ENCODE data around the gene FKBP6. TPM values are rescaled to one million over a fixed set of nuclear protein-coding genes. Genes with fewer than 3 reads are reported as not detected.

Gene FKBP6
- total RNA-seq, 1 donor = not detected

- H3K4me3 ChIP-seq (ENCODE audit: low read length) = no peak overlapping the region
- no peaks in the 10 kb centered on the region for H3K4me1 ChIP-seq (ENCODE audit: insufficient read depth, low read length)
- H3K9me3 ChIP-seq (ENCODE audit: low read depth, low read length) = no peaks in the 10 kb centered on the region
- H3K27me3 ChIP-seq (ENCODE audit: insufficient read depth, low read length) = no peaks in the 10 kb centered on the region
Measured at GRCh38 chr7:73341877-73342276, 13.9 kb downstream of the FKBP6 start.

DNA sequence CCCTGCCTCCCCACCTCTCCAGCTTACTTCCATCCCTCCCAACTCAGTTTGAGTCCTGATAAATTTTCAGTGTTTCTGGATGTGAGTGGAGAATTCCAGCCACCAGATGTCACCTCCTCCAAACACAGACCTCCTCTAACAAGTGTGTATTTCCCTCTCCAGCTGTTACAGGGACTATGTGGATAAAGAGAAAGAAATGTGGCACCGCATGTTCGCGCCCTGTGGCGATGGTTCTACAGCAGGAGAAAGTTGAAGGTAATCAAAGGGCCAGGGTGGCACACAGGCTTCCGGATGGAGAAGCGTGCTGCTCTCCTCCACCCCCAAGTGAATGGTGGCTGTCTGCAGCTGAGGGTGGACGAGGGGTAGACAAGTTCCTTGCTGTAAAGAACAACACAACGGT lies 14.7 kb downstream of the FKBP6 start:
- H3K27me3 ChIP-seq (ENCODE audit: insufficient read depth, low read length) = no peaks in the 10 kb centered on the region
- H3K4me3 ChIP-seq (ENCODE audit: low read length) = no peak overlapping the region
- no peaks in the 10 kb centered on the region for H3K9me3 ChIP-seq (ENCODE audit: low read depth, low read length)
- H3K4me1 ChIP-seq (ENCODE audit: insufficient read depth, low read length) = no peaks in the 10 kb centered on the region

- Histone ChIP-seq H3K9me3 (ENCODE audit: low read depth, low read length) (no peaks in the 10 kb centered on the region), H3K27me3 (ENCODE audit: insufficient read depth, low read length) (no peaks in the 10 kb centered on the region), H3K4me3 (ENCODE audit: low read length) (no peak overlapping the region), H3K4me1 (ENCODE audit: insufficient read depth, low read length) (no peaks in the 10 kb centered on the region)
Measured at GRCh38 chr7:73343671-73344380, 15.9 kb downstream of the FKBP6 start.

DNA sequence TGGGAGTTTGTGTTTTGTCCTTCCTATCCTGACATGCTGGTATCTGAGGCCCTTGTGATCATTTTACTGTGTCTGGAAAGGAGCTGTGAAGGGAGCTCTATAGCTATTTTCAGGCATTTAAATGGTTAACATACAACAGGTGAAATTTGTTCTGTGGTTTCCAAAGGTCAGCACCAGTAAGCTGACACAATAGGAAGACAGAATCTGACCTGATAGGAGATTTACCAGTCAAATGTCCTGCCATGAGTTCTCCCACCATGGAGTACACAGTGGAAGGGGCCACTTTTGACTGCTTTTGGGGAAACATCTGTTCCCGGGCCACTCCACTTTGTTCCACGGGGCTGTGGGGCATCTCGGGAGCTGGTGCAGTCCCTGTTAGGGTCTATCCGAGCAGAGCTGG lies 17.6 kb downstream of the FKBP6 start:
- Histone ChIP-seq H3K4me3 (ENCODE audit: low read length) (no peak overlapping the region), H3K27me3 (ENCODE audit: insufficient read depth, low read length) (no peaks in the 10 kb centered on the region), H3K4me1 (ENCODE audit: insufficient read depth, low read length) (no peaks in the 10 kb centered on the region), H3K9me3 (ENCODE audit: low read depth, low read length) (no peaks in the 10 kb centered on the region)

- H3K4me3 ChIP-seq (ENCODE audit: low read length) = no peak overlapping the region
- no peaks in the 10 kb centered on the region for H3K9me3 ChIP-seq (ENCODE audit: low read depth, low read length)
- no peaks in the 10 kb centered on the region for H3K27me3 ChIP-seq (ENCODE audit: insufficient read depth, low read length)
- H3K4me1 ChIP-seq (ENCODE audit: insufficient read depth, low read length) = no peaks in the 10 kb centered on the region
Measured at GRCh38 chr7:73345951-73346350, 18.0 kb downstream of the FKBP6 start.

DNA sequence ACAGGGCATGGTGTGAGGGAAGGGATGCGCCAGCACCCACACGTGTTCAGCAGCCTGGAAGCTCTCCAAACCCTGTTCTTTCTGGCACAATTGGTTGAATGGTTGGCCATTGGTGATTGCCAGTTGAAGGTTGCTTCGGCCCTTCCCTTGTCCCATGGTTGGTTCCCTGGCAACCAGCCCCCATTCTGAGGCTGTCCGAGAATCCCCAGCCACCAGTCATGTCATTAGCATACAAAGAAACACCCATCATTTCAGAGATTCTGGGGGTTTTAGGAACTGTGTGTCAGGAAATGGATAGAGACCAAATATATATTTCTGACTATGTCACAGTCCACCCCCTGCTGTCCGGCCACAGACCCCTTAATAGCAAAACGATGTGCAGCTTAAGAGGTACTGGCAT lies 21.8 kb downstream of the FKBP6 start:
- no peaks in the 10 kb centered on the region for H3K9me3 ChIP-seq (ENCODE audit: low read depth, low read length)
- no peaks in the 10 kb centered on the region for H3K27me3 ChIP-seq (ENCODE audit: insufficient read depth, low read length)
- no peak overlapping the region for H3K4me3 ChIP-seq (ENCODE audit: low read length)
- H3K4me1 ChIP-seq (ENCODE audit: insufficient read depth, low read length) = no peaks in the 10 kb centered on the region

DNA sequence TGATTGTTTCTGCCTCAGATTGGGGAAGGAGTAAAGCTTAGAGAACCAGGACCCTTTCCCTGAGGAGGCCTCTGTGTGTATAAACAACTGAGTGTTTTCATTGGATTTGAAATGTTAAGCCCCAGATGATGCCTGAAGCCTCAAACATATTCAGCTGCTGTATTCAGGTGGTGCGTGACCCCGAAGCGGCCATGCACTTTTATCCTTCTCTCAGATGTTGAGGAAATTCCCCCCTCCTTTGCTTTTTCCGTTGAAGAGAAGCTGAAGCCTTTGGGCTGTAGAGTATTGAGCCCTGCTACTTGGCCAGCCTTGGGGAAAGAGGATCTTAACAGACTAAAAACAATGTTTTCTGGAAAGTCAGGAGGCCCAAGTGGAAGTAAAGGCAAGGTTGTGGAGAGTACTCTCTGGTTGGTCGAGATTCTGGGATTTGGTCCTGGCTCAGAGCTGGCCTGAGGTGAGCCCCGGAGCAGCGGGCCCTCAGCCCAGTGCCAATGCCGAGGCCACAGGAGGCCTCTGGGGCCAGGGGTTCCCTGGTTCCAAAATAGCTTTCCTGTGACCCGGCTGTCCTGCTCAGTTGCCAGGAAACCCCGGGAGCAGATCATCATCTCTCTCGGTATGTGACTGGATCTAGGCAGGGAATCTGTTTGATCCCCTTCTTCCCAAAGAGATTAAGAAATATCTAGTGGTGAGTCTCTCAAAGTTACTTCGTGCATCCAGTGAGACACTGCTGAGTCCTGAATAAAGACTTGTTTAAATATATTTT lies 22.5 kb downstream of the FKBP6 start:
- H3K9me3 ChIP-seq (ENCODE audit: low read depth, low read length) = no peaks in the 10 kb centered on the region
- no peaks in the 10 kb centered on the region for H3K4me1 ChIP-seq (ENCODE audit: insufficient read depth, low read length)
- H3K4me3 ChIP-seq (ENCODE audit: low read length) = no peak overlapping the region
- no peaks in the 10 kb centered on the region for H3K27me3 ChIP-seq (ENCODE audit: insufficient read depth, low read length)

- Histone ChIP-seq H3K9me3 (ENCODE audit: low read depth, low read length) (no peaks in the 10 kb centered on the region), H3K27me3 (ENCODE audit: insufficient read depth, low read length) (no peaks in the 10 kb centered on the region), H3K4me3 (ENCODE audit: low read length) (no peak overlapping the region), H3K4me1 (ENCODE audit: insufficient read depth, low read length) (no peaks in the 10 kb centered on the region)
Measured at GRCh38 chr7:73351447-73352167, 23.6 kb downstream of the FKBP6 start.

- Histone ChIP-seq H3K9me3 (ENCODE audit: low read depth, low read length) (no peaks in the 10 kb centered on the region), H3K27me3 (ENCODE audit: insufficient read depth, low read length) (no peaks in the 10 kb centered on the region), H3K4me3 (ENCODE audit: low read length) (no peak overlapping the region), H3K4me1 (ENCODE audit: insufficient read depth, low read length) (peaks cover 2% of the 10 kb centered on the region)
Measured at GRCh38 chr7:73352784-73353183, 24.8 kb downstream of the FKBP6 start.

DNA sequence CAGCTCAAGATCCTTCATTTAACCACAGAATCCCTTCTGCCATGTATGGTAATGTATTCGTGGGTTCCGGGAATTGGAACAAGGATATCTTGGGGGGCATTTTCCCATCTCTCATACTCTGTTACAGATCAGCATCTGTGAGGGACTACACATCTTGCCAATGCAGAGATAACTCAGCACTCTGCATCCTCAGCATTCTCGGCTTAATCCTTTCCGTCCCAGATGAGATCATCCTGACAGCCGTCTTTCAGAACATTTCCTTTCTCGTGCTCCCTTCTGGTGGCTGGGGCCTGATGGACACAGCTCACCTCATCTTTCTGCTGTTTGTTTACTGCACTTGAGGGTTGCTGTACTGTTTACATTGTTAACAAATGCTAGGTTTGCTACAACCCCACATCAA lies 25.3 kb downstream of the FKBP6 start:
- Histone ChIP-seq H3K4me3 (ENCODE audit: low read length) (no peak overlapping the region), H3K27me3 (ENCODE audit: insufficient read depth, low read length) (no peaks in the 10 kb centered on the region), H3K4me1 (ENCODE audit: insufficient read depth, low read length) (peaks cover 6% of the 10 kb centered on the region), H3K9me3 (ENCODE audit: low read depth, low read length) (no peaks in the 10 kb centered on the region)

DNA sequence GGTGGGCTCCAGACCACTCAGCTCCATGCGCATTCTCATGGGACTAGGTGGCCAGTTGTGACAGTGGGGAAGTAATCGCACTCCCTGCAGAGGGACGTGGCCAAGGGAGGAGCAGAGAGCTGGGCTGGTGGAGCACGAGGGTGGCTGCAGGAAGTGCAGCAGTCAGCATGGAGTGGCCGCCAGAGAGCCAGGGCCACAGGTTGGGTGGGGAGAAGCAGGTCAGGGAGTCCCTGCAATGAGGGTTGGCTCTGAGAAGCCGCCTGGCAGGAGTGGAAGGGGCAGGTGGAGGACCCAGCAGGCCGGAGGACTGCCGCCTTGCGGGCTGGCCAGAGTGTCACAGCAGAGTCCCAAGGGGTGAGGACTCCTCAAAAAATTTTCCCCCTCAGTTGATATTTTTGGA lies 26.2 kb downstream of the FKBP6 start:
- Histone ChIP-seq H3K4me3 (ENCODE audit: low read length) (no peak overlapping the region), H3K9me3 (ENCODE audit: low read depth, low read length) (no peaks in the 10 kb centered on the region), H3K27me3 (ENCODE audit: insufficient read depth, low read length) (no peaks in the 10 kb centered on the region), H3K4me1 (ENCODE audit: insufficient read depth, low read length) (peaks cover 6% of the 10 kb centered on the region)

DNA sequence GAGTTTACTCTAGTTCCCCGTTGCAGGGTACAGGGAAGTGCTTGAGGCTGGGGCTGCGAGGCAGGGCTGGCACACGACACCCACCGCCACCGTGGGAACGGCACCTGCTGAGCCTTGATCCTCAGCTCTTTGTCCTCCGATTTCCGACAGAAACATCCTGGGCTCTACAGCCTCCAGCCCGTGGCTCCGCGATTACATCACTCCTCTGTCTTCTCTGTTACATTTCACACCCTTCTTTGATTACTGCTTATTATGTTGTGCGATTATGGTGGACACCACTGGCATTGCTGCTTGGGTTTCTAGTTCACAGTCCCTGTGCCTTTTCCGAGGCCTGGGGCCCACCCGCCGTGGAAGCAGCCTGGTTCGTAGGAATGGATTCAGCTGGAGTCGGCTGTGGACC lies 26.9 kb downstream of the FKBP6 start:
- H3K4me1 ChIP-seq (ENCODE audit: insufficient read depth, low read length) = peaks cover 6% of the 10 kb centered on the region
- no peak overlapping the region for H3K4me3 ChIP-seq (ENCODE audit: low read length)
- no peaks in the 10 kb centered on the region for H3K9me3 ChIP-seq (ENCODE audit: low read depth, low read length)
- no peaks in the 10 kb centered on the region for H3K27me3 ChIP-seq (ENCODE audit: insufficient read depth, low read length)

GRCh38 chr7:73356159-73356558 lies 28.2 kb downstream of the FKBP6 start:
- no peaks in the 10 kb centered on the region for H3K9me3 ChIP-seq (ENCODE audit: low read depth, low read length)
- peaks cover 6% of the 10 kb centered on the region for H3K4me1 ChIP-seq (ENCODE audit: insufficient read depth, low read length)
- no peaks in the 10 kb centered on the region for H3K27me3 ChIP-seq (ENCODE audit: insufficient read depth, low read length)
- H3K4me3 ChIP-seq (ENCODE audit: low read length) = no peak overlapping the region

DNA sequence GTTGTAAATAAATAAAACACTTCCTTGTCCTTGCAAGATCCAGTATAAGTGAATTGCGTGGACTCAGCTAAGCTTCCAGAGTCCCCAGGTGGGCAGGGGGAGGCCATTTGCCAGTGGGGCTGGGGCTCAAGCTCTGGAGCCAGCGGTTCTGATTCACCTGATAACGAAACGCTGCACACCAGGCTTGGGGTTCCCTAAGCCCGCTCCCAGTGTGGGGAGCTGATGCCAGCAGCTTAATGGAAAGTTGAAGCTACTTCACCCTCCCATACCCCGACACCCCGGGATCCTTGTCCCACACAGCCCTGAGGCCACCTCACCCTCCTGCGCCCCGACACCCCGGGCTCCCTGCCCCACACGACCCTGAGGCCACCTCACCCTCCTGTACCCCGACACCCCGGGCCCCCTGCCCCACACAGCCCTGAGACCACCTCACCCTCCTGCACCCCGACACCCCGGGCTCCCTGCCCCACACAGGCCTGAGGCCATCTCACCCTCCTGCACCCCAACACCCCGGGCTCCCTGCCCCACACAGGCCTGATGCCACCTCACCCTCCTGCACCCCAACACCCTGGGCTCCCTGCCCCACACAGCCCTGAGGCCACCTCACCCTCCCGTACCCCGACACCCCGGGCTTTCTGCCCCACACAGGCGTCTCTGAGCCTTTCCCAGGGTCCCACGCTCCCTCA lies 30.8 kb downstream of the FKBP6 start:
- Histone ChIP-seq H3K9me3 (ENCODE audit: low read depth, low read length) (no peaks in the 10 kb centered on the region), H3K4me3 (ENCODE audit: low read length) (no peak overlapping the region), H3K27me3 (ENCODE audit: insufficient read depth, low read length) (no peaks in the 10 kb centered on the region), H3K4me1 (ENCODE audit: insufficient read depth, low read length) (peaks cover 6% of the 10 kb centered on the region)

DNA sequence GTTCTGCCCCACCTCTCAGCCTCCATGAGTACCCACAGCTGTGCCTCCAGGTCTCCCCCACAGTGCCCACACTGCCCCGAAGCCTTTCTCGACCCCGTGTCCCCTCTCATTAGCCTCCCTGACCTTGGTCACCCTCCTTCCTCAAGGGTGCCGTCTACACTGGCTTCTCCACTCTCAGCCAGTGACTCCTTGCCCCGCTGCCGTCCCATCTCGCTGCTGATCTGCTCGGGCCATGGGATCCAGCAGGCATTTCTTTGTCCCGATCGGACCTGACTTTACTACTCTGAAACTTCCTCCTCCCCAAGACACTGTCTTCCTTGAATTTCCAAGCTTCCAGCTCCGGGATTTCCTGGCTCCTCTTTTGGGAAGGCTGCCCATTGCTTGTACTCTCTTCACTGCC lies 31.3 kb downstream of the FKBP6 start:
- H3K4me1 ChIP-seq (ENCODE audit: insufficient read depth, low read length) = peaks cover 6% of the 10 kb centered on the region

More for the DNA sequence above, 31.3 kb downstream of the FKBP6 start:
- Histone ChIP-seq H3K4me3 (ENCODE audit: low read length) (no peak overlapping the region), H3K27me3 (ENCODE audit: insufficient read depth, low read length) (no peaks in the 10 kb centered on the region), H3K9me3 (ENCODE audit: low read depth, low read length) (no peaks in the 10 kb centered on the region)
